ENCODE results near the gene NT5DC1. TPM values are rescaled to one million over a fixed set of nuclear protein-coding genes. Genes with fewer than 3 reads are reported as not detected.

Gene NT5DC1
- total RNA-seq: 8.0 and 13.0 TPM in 2 replicates

DNA sequence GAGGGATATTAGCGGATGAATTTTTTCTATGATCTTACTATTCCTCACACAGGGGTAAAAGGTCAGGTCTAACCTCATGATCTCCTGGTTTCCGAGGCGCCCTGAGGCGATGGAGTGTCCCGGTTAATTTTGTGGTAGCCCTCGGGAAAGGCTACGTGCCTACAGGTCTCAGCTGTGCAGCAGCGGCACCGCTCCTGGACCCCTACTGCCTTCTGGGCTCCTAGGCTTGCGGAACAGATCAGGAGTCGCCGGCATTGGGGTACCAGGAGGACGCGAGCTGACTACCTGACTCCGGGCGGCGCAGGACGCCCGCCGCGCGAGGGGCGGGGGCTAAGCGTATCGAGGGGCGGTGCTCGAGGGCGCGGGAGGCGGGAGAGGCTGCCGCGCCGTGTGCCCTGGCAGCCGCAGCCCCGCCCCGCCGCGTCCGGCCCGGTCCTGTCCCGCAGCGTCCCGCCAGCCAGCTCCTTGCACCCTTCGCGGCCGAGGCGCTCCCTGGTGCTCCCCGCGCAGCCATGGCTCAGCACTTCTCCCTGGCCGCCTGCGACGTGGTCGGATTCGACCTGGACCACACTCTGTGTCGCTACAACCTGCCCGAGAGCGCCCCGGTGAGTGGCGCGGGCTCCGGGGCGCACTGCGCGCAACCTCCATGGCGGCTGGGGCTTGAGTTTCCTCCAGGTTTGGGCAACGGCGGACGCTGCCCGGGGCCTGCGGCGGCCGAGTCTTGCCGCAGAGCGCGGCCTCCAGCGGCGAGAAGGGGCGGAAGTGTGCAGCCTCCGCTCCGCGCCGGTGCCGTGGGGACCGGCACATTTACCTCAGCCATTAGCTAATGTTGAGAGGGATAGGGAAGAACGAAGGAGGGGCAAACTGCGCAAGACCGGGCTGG is at the start of gene NT5DC1:
Gene NT5DC1, plus strand, starts transcription at position 435 of the 883 bp plus-strand sequence. Its CDS starts 78 bp downstream, at position 513.

DNA sequence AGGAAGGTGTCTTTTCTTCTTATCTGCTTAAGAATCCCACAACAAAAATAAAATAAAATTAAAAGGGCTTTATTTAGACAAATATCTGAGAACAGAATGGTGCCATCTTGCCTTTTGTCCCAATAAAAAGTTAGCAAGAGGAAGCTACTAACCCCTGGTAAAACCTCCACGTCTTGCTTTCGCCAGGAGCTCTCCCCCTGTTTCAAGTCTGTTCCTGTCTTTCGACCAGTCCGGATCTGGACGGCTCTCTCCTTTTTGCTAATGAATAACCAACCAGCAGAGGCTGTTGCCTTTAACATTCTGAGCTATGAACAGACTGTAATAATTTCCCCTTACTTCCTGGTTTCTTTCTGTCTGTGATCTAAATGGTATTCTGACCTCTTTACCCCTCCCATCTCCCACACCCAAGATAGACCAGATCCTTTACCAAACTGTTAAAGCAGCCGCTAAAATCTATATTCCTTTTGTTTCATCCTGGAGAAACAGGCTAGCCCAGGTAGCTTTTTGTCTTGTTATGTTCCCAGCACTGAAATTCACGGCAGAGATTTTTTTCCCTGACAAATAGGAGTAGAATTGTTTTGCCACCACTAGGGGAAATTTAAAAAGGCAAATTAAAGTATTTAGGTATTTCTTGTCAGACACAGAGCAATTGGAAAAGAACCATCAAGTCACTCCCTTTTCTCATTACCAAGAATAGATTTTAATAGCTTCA is 39.9 kb upstream of the NT5DC1 start, which contains the start of gene FRK:
Gene FRK, minus strand, starts transcription at position 320 of the 712 bp plus-strand sequence. CDS start 580 bp downstream, outside the sequence.

DNA sequence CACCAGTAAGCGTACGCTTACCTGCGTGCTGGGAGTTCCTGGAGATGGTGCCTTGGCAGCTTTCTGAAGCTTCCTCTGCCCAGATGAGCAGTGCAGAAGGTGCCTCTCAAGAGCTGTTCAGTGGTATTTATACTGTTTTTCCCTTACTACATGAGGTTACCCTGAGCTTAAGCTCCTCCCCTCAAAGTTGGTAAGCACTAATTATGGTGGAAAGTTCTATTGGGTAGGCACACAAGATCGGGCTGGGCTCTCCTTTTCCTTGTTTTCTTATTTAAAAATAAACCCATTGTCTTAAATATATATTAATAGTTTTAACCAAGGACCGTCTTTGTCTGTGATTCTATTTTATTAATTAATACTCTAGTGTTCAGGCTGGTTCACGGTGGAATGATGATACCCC is 25.4 kb downstream of the NT5DC1 start, which contains the start of gene COL10A1:
Gene COL10A1, minus strand, starts transcription at position 101 of the 400 bp plus-strand sequence. CDS start 640 bp downstream, outside the sequence.

DNA sequence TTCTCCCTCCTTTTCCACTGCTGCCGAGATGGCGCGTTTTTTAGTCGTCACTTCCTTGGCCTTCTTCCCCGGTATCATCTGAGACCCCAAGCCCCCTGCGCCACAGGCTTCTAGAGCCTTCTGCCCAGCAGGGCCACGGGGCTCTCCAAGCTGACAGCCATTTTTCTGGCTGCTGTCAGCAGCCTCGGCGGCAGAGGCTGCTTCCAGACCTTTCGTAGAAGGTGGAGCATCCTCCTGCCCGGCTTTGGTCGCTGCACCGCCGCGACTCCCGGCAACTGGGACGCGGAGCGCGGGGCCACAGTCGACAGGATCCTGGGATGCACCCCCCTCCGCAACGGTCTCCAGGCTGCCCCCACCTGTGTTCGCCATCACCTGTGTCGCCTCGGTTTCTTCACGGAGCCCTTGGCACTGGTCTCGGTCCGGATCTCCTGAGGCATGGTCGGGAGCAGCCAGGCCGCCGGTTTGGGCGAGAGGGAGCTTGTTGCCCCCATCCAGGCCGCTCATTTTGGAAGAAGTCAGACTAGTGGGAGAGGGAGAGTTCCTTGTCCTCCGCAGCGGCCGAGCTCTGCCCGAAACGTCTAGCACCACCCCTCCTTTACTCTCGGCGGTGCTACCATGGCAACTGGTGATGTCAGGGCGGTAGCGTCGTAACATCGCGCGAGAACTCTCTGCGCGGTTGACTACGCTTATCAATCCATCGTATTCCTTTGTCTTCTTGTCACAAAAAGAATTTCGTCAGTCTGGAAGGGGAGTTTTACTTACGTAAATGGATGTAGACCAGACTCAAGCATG is 153.0 kb downstream of the NT5DC1 start, which contains the start of gene TSPYL4:
Gene TSPYL4, minus strand, starts transcription at position 571 of the 792 bp plus-strand sequence. Its CDS starts 67 bp downstream, at position 504.

DNA sequence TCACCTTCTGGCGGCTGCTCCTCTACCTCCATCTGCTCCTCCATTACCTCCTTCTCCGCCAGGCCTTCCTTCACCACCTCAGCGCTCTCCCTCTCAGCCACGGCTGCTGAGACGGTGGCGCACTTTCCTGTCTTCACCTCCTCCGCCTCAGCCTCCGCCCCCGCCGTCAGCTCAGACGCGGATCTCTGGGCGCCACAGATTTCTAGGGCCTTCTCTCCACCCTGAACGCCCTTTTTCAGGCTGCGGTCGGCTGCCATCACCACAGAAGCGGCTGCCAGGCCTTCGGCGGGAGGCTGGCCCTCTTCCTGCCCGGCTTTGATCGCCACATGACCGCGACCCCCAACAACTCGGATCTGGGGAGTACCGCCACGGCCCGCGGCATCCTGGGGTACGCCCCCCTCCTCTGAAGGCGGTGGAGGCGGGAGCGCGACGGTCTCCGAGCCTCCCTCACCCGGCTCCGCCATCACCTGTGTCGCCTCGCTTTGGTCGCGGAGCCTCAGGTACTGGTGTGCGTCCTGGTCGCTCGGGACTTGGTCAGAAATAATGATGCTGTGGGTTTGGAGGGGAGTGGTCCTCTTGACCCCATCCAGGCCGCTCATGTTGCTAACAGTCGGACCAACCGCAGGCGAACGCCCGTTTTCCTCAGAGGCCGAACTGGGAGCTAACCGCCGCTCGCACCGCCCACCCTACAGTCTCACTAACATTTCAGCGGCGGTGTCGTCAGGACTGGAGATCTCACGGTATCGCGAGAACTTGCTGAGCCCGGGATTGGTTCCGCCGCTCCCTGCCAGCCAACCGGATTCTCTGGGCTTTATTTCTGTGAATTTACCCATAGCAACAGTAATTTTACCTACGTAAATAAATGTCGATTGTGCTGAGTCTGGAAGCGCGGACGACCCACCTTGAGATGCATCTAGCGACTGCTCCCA is 178.8 kb downstream of the NT5DC1 start, which contains the start of gene TSPYL1:
Gene TSPYL1, minus strand, starts transcription at position 699 of the 929 bp plus-strand sequence. Its CDS starts 100 bp downstream, at position 599.

Other genes starting within 250 kb of the NT5DC1 start
- gene FRK, start 40.0 kb upstream of the NT5DC1 start, total RNA-seq: 1.6 and 1.9 TPM in 2 replicates
- 73.0 and 109 TPM in 2 replicates for gene COL10A1, start 25.3 kb downstream of the NT5DC1 start, total RNA-seq
- gene TSPYL4, start 153.2 kb downstream of the NT5DC1 start, total RNA-seq: 23.2 and 24.8 TPM in 2 replicates
- 78.9 and 87.7 TPM in 2 replicates for gene TSPYL1, start 179.1 kb downstream of the NT5DC1 start, total RNA-seq

Measured in hair follicle dermal papilla cell (primary cell).